Neural cell (in vitro differentiated cells): Measurements from ENCODE around the gene PMM2. TPM values are rescaled to one million over a fixed set of nuclear protein-coding genes. Genes with fewer than 3 reads are reported as not detected.

Experiments
- H2AFZ ChIP-seq: fragments of 200-600, 300-800 bp; sonication (generic), shearing (Covaris generic); 2 replicates; pipeline ENCODE4 v1.6.0; 2014; ENCODE audit warnings: low read depth, mild to moderate bottlenecking, antibody characterized with exemption, low read length, moderate library complexity
- H3F3A ChIP-seq: fragments of 200-600 bp; shearing (Covaris generic); 2 replicates; pipeline ENCODE4 v1.6.1; 2016; ENCODE audit warnings: mild to moderate bottlenecking, moderate library complexity, mixed read lengths, antibody characterized with exemption, low read length; ENCODE audit not compliant: insufficient read depth, poor library complexity, severe bottlenecking
- H3K27ac ChIP-seq: fragments of 200-600, 300-800 bp; sonication (generic), shearing (Covaris generic); 2 replicates; pipeline ENCODE4 v1.5.1; 2014; ENCODE audit warnings: mild to moderate bottlenecking, low read length, moderate library complexity
- H3K27me3 ChIP-seq: fragments of 300-800, 200-600 bp; sonication (generic), shearing (Covaris generic); 2 replicates; pipeline ENCODE4 v1.6.0; 2014; ENCODE audit warnings: mild to moderate bottlenecking, low read depth, low read length, moderate library complexity; ENCODE audit not compliant: insufficient read depth
- H3K36me3 ChIP-seq: fragments of 300-800, 200-600 bp; sonication (generic), shearing (Covaris generic); 2 replicates; pipeline ENCODE4 v1.5.1; 2014; ENCODE audit warnings: mild to moderate bottlenecking, antibody characterized with exemption, low read length, moderate library complexity; ENCODE audit not compliant: insufficient read depth
- H3K4me2 ChIP-seq: fragments of 300-800, 200-600 bp; sonication (generic), shearing (Covaris generic); 2 replicates; pipeline ENCODE4 v1.6.0; 2014; ENCODE audit warnings: mild to moderate bottlenecking, low read length
- H3K4me3 ChIP-seq: fragments of 300-800, 200-600 bp; sonication (generic), shearing (Covaris generic); 2 replicates; pipeline ENCODE4 v1.5.1; 2014; ENCODE audit warnings: mild to moderate bottlenecking, low read length, moderate library complexity
- H3K79me2 ChIP-seq: fragments of 200-600 bp; shearing (Covaris generic); replicated peaks from 2 replicates; pipeline ENCODE4 v1.6.0; 2014; ENCODE audit warnings: mild to moderate bottlenecking, low read length, moderate library complexity; ENCODE audit not compliant: insufficient read depth
- H3K9ac ChIP-seq: fragments of 300-800, 200-600 bp; sonication (generic), shearing (Covaris generic); 2 replicates; pipeline ENCODE4 v1.6.1; 2016; ENCODE audit warnings: mild to moderate bottlenecking, low read length, mixed read lengths
- H3K9me2 ChIP-seq: fragments of 200-600 bp; shearing (Covaris generic); 2 replicates; pipeline ENCODE4 v1.6.1; 2016; ENCODE audit warnings: mild to moderate bottlenecking, low read length, mixed read lengths; ENCODE audit not compliant: insufficient read depth
- H3K9me3 ChIP-seq: fragments of 200-600, 300-800 bp; sonication (generic), shearing (Covaris generic); 2 replicates; pipeline ENCODE4 v1.6.1; 2016; ENCODE audit warnings: mild to moderate bottlenecking, mixed run types, low read length, moderate library complexity, mixed read lengths
- H4K20me1 ChIP-seq: fragments of 200-600 bp; shearing (Covaris generic); 2 replicates; pipeline ENCODE4 v1.6.1; 2016; ENCODE audit warnings: mild to moderate bottlenecking, mixed run types; ENCODE audit not compliant: insufficient read depth
- CTCF ChIP-seq: fragments of 450-650 bp; IDR thresholded peaks from 2 replicates; pipeline ENCODE4 v1.5.1; 2014; ENCODE audit warnings: antibody characterized with exemption, mild to moderate bottlenecking, moderate library complexity; ENCODE audit not compliant: poor library complexity, severe bottlenecking
- EP300 ChIP-seq: fragments of 450-650 bp; conservative IDR thresholded peaks from 2 replicates; pipeline ENCODE4 v1.6.1; 2014; ENCODE audit warnings: antibody characterized with exemption, mild to moderate bottlenecking, moderate library complexity; ENCODE audit not compliant: poor library complexity, severe bottlenecking
- EZH2 ChIP-seq: fragments of 200-600, 300-800 bp; shearing (Covaris generic), sonication (generic); IDR thresholded peaks from 2 replicates; pipeline ENCODE4 v1.6.1; 2014; ENCODE audit warnings: antibody characterized with exemption, low read length, borderline replicate concordance, mild to moderate bottlenecking; ENCODE audit not compliant: insufficient read depth, poor library complexity, severe bottlenecking
- MXI1 ChIP-seq: fragments of 450-650 bp; conservative IDR thresholded peaks from 2 replicates; pipeline ENCODE4 v1.6.1; 2014; ENCODE audit warnings: antibody characterized with exemption, mild to moderate bottlenecking; ENCODE audit not compliant: poor library complexity, severe bottlenecking
- POLR2AphosphoS5 ChIP-seq: IDR thresholded peaks from 2 replicates; pipeline ENCODE4 v1.6.1; 2012
- RAD21 ChIP-seq: fragments of 450-650 bp; conservative IDR thresholded peaks from 2 replicates; pipeline ENCODE4 v1.6.1; 2014; ENCODE audit warnings: antibody characterized with exemption, mild to moderate bottlenecking, moderate library complexity
- REST ChIP-seq: IDR thresholded peaks from 2 replicates; pipeline ENCODE4 v1.6.1; 2012; ENCODE audit warnings: borderline replicate concordance
- SMC3 ChIP-seq: fragments of 450-650 bp; conservative IDR thresholded peaks from 2 replicates; pipeline ENCODE4 v1.6.1; 2014; ENCODE audit warnings: antibody characterized with exemption, mild to moderate bottlenecking, moderate library complexity; ENCODE audit not compliant: poor library complexity
- TAF1 ChIP-seq: IDR thresholded peaks from 2 replicates; pipeline ENCODE4 v1.6.1; 2012; ENCODE audit warnings: low read depth
- polyA plus RNA-seq: library from polyadenylated mRNA; depleted of rRNA; stranded (reverse); fragments of >200 nt; gene quantifications from 2 replicates; pipeline ENCODE4 v1.2.3, GENCODE V29; 2014

PMM2 gene
- polyA plus RNA-seq, 1 donor from 2014 or later = 20.2 TPM

GRCh38 chr16:8773537-8773936 lies 24.1 kb upstream of the PMM2 start:
- peaks cover 10% of the 10 kb centered on the region for H3K36me3 ChIP-seq

GRCh38 chr16:8774208-8774607 lies 23.4 kb upstream of the PMM2 start:
- H3K27me3 ChIP-seq = no peaks in the 10 kb centered on the region
- H3K36me3 ChIP-seq = peaks cover 10% of the 10 kb centered on the region
- H3K9ac ChIP-seq = no peak overlapping the region
- no peak overlapping the region for H3K4me3 ChIP-seq
- no peak overlapping the region for H3K4me2 ChIP-seq
- H3K9me2 ChIP-seq = no peaks in the 10 kb centered on the region
- TF ChIP-seq CTCF (no peak), POLR2AphosphoS5 (no peak), RAD21 (no peak), TAF1 (no peak)
- H2AFZ ChIP-seq = no peak overlapping the region
- no peaks in the 10 kb centered on the region for H4K20me1 ChIP-seq
- no peaks in the 10 kb centered on the region for H3K79me2 ChIP-seq
- no peaks in the 10 kb centered on the region for H3F3A ChIP-seq
- no peaks in the 10 kb centered on the region for H3K9me3 ChIP-seq
- no peak overlapping the region for H3K27ac ChIP-seq

More at GRCh38 chr16:8773537-8773936, 24.1 kb upstream of the PMM2 start:
- H4K20me1 ChIP-seq = no peaks in the 10 kb centered on the region
- no peaks in the 10 kb centered on the region for H3K9me2 ChIP-seq
- no peak overlapping the region for H3K4me3 ChIP-seq
- H3K27me3 ChIP-seq = no peaks in the 10 kb centered on the region
- H3K27ac ChIP-seq = no peak overlapping the region
- no peak overlapping the region for H3K4me2 ChIP-seq
- H3F3A ChIP-seq = no peaks in the 10 kb centered on the region
- H3K9ac ChIP-seq = no peak overlapping the region
- no peaks in the 10 kb centered on the region for H3K9me3 ChIP-seq
- TF ChIP-seq REST = no peak
- TF ChIP-seq SMC3 = no peak
- TF ChIP-seq RAD21 = no peak
- TF ChIP-seq CTCF = no peak
- no peak for TF ChIP-seq EP300
- no peak for TF ChIP-seq POLR2AphosphoS5
- TF ChIP-seq TAF1 = no peak
- no peak for TF ChIP-seq EZH2
- TF ChIP-seq MXI1 = no peak
- no peak overlapping the region for H2AFZ ChIP-seq
- H3K79me2 ChIP-seq = no peaks in the 10 kb centered on the region
